ENCODE data around the gene CSGALNACT2.

CSGALNACT2 gene

GRCh38 chr10:43230101-43230908 lies 92.1 kb downstream of the CSGALNACT2 start:
- DNase-seq (ENCODE audit: low read depth), result no peak

GRCh38 chr10:43230909-43231522 lies 92.8 kb downstream of the CSGALNACT2 start:
- no peak for DNase-seq (ENCODE audit: low read depth)

- DNase-seq (ENCODE audit: low read depth), result no peak
These were observed 93.4 kb downstream of the CSGALNACT2 start for GRCh38 chr10:43231523-43232078.

GRCh38 chr10:43233601-43234430 lies 95.6 kb downstream of the CSGALNACT2 start:
- no peak for DNase-seq (ENCODE audit: low read depth)

- no peak for DNase-seq (ENCODE audit: low read depth)
These were observed 96.3 kb downstream of the CSGALNACT2 start for GRCh38 chr10:43234471-43235041.

Measured in stimulated activated CD8-positive, alpha-beta memory T cell treated with anti-CD3 and anti-CD28 coated beads, Interleukin-12 subunit alpha, Interleukin-12 subunit beta, amount 100 ng/mL, for 4 hours (primary cell).